GM12872 (cell line): ENCODE results near the gene CORO2A.

ENCODE experiments used
- TF ChIP-seq, protein P1 (sequence below): IDR thresholded peaks from 3 replicates; pipeline ENCODE4 v1.5.1; 2011; ENCODE audit warnings: low read depth, mild to moderate bottlenecking, low read length, moderate library complexity; ENCODE audit not compliant: insufficient read depth

Gene CORO2A

GRCh38 chr9:98227883-98228282 lies 35.4 kb upstream of the CORO2A start:
- TF ChIP-seq, protein P1, sequence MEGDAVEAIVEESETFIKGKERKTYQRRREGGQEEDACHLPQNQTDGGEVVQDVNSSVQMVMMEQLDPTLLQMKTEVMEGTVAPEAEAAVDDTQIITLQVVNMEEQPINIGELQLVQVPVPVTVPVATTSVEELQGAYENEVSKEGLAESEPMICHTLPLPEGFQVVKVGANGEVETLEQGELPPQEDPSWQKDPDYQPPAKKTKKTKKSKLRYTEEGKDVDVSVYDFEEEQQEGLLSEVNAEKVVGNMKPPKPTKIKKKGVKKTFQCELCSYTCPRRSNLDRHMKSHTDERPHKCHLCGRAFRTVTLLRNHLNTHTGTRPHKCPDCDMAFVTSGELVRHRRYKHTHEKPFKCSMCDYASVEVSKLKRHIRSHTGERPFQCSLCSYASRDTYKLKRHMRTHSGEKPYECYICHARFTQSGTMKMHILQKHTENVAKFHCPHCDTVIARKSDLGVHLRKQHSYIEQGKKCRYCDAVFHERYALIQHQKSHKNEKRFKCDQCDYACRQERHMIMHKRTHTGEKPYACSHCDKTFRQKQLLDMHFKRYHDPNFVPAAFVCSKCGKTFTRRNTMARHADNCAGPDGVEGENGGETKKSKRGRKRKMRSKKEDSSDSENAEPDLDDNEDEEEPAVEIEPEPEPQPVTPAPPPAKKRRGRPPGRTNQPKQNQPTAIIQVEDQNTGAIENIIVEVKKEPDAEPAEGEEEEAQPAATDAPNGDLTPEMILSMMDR: no peak

- TF ChIP-seq, protein P1: no peak
Measured at GRCh38 chr9:98226957-98227356, 34.5 kb upstream of the CORO2A start.

DNA sequence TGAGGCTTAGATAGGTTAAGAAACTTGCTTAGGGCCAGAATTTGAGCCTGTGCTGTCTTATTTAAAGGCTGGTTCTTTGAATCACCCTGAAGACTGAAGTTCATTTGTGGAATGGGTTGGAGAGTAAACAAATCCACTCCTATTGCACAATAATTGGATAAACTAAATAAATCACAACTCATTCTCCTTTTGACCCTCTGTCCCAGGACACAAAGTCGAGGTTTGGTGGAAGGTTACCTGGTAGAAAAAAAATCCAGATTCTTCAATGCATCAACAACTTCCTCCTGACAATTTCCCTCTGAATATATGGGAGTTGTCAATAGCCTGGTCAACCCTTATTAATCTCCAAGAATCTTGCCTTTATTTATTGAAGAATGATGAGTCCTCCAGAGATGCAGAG lies 34.1 kb upstream of the CORO2A start:
- TF ChIP-seq, protein P1: no peak

DNA sequence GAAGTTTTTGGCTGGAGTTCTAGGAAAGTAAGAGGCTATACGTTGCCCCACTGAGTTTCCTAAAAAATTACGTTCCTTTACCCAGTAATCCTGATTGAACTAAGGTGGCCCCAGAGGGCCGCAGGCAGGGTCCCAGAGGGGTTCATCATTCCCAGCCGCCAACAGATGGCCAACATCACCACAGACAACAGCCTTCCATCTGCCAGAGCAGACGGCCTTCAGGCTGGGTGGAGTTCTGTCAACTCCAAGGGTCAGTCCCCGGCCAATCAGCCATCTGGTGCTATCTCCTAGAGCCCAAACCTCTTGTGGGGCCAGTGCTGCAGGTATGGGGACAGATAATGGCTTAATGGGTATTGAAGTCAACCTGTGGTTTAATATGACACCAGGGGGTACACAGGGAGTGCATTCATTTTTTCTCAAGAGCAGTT lies 32.6 kb upstream of the CORO2A start:
- TF ChIP-seq, protein P1: no peak

DNA sequence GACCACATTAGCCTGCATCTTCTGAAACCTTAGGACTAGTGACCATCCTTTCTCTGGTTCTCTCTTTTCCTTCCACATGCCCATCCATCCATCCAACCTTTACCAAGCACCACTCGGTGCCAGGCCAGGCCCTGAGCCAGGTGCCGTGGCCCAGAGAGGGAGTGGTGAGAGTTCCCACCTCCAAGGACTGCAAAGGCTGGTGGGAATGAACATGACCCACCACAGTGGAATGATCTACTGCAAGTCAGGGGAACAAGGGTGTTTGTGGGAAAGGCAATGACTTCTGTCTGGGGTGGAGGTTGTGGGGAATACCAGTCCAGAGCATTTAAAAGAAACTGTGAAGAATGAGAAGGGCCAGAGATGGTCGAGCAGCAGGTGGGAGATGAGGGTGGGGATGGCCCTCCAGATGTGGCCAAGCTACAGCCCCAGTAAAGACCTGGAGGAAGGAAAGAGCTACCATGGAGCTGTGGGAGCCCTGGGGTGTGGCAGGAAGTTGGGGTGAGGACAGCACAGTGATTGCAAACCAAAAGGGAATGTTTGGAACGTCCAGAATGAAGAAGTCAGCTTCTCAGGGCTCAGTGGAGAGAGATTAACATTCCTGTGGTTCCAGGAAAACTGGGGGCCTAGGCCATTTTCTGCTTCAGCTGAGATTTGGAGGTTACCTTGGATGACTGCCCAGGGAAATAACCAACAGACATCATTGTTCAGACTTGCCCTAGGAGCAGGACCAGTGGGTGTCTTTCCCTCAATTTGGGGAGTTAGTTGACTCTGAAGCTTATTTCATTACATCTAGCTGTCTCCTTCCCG lies 30.7 kb upstream of the CORO2A start:
- TF ChIP-seq, protein P1: no peak

- TF ChIP-seq, protein P1: no peak
Measured at GRCh38 chr9:98220911-98221310, 28.5 kb upstream of the CORO2A start.

- TF ChIP-seq, protein P1: no peak
Measured at GRCh38 chr9:98219794-98220370, 27.4 kb upstream of the CORO2A start.
